ENCODE data around the gene PAPPA2.

The PAPPA2 gene

DNA sequence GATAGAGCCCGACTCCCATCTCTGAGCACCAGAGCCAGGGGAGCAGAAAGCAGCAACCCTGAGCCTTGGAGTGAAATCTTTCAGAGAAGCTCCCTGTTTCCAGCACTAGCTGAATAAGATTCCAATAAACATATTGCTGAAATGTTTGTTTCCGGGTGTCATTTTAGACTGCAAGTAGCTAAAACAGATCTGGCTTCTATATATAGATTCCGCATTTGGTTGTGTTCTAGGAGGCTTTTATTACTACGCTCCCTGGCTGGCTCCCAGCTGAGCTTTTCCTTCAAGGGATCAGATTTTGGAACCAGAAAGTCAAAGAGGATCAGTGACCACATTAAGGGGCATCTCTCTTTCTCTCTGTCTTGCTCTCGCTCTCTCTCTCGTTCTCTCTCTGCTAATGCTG is 88.2 kb downstream of the PAPPA2 start:
- H3K27ac ChIP-seq (ENCODE audit: low read depth, low read length, poor library complexity, severe bottlenecking): no peak overlapping the region
- no peaks in the 10 kb centered on the region; the same call in 1 of the 2 replicates for H3K27me3 ChIP-seq (ENCODE audit: insufficient read depth, low read length)
- no peak overlapping the region for H2AFZ ChIP-seq (ENCODE audit: low read length)
- H3K9me3 ChIP-seq (ENCODE audit: low read length): no peaks in the 10 kb centered on the region
- no peaks in the 10 kb centered on the region for H3K79me2 ChIP-seq (ENCODE audit: insufficient read depth, low read length)
- TF ChIP-seq, protein P1, sequence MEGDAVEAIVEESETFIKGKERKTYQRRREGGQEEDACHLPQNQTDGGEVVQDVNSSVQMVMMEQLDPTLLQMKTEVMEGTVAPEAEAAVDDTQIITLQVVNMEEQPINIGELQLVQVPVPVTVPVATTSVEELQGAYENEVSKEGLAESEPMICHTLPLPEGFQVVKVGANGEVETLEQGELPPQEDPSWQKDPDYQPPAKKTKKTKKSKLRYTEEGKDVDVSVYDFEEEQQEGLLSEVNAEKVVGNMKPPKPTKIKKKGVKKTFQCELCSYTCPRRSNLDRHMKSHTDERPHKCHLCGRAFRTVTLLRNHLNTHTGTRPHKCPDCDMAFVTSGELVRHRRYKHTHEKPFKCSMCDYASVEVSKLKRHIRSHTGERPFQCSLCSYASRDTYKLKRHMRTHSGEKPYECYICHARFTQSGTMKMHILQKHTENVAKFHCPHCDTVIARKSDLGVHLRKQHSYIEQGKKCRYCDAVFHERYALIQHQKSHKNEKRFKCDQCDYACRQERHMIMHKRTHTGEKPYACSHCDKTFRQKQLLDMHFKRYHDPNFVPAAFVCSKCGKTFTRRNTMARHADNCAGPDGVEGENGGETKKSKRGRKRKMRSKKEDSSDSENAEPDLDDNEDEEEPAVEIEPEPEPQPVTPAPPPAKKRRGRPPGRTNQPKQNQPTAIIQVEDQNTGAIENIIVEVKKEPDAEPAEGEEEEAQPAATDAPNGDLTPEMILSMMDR (IDR thresholded peaks at IDR 0.05; ENCODE audit: low read length): no peak
- TF ChIP-seq EZH2 (IDR thresholded peaks at IDR 0.05; ENCODE audit: borderline replicate concordance, low read length): no peak
- no peak overlapping the region for H3K9ac ChIP-seq (ENCODE audit: low read length)
- H3K9me2 ChIP-seq (ENCODE audit: low read depth, low read length): no peaks in the 10 kb centered on the region
- no peaks in the 10 kb centered on the region for H3K4me1 ChIP-seq (ENCODE audit: insufficient read depth, low read length, severe bottlenecking)
- no peaks in the 10 kb centered on the region for H3F3A ChIP-seq (ENCODE audit: insufficient read depth, low read length)
- no peaks in the 10 kb centered on the region for H3K36me3 ChIP-seq (ENCODE audit: insufficient read depth, low read length)
- H3K4me3 ChIP-seq (ENCODE audit: low read depth, low read length, poor library complexity, severe bottlenecking): no peak overlapping the region
- H3K4me2 ChIP-seq (ENCODE audit: low read length): no peak overlapping the region
- H4K20me1 ChIP-seq (ENCODE audit: insufficient read depth, low read length): no peaks in the 10 kb centered on the region

DNA sequence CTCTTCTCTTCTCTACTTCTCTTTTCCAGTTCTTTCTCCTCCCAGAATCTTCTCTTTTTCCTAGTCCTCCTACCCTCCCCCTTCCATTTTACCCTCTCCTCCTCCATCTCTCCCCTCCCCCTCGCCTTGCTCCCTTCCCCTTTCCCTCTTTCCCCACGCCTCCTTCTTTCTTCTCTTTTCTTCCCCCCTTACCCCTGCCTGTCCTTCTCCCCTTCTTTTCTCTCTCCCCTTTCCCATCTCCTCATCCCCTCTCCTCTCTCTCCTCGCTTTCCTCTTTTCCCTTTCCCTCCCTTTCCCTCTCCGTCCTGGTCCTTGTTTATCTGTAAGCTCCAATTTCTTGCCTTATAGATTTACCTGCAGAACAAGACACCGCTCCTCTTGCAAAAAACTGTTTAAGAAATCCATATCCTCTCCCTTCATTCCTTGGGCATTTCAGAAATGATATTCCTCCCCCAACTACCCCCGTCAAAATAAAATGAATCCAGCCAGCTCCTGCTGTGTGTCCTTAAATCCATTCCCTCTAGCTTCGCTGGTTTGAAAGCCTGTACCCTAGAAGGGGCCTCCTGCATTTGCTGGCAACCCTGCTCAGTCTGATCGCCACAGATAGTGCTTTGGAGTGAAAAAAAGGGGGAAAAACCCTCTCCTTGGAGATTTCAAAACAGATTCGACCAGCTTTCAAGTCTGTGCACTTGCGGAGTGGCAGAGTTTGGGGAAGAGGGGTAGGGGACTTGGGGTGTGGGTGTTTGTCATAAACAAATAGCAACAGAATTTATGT is 89.4 kb downstream of the PAPPA2 start:
- Histone ChIP-seq H2AFZ (ENCODE audit: low read length) (no peak overlapping the region), H3K79me2 (ENCODE audit: insufficient read depth, low read length) (no peaks in the 10 kb centered on the region), H3K4me1 (ENCODE audit: insufficient read depth, low read length, severe bottlenecking) (no peaks in the 10 kb centered on the region), H3K9me3 (ENCODE audit: low read length) (no peaks in the 10 kb centered on the region), H3K4me3 (ENCODE audit: low read depth, low read length, poor library complexity, severe bottlenecking) (no peak overlapping the region), H3K27ac (ENCODE audit: low read depth, low read length, poor library complexity, severe bottlenecking) (no peak overlapping the region), H4K20me1 (ENCODE audit: insufficient read depth, low read length) (no peaks in the 10 kb centered on the region), H3K4me2 (ENCODE audit: low read length) (no peak overlapping the region), H3F3A (ENCODE audit: insufficient read depth, low read length) (no peaks in the 10 kb centered on the region), H3K36me3 (ENCODE audit: insufficient read depth, low read length) (no peaks in the 10 kb centered on the region), H3K9ac (ENCODE audit: low read length) (no peak overlapping the region), H3K27me3 (ENCODE audit: insufficient read depth, low read length) (no peaks in the 10 kb centered on the region; the same call in 1 of the 2 replicates), H3K9me2 (ENCODE audit: low read depth, low read length) (no peaks in the 10 kb centered on the region)
- TF ChIP-seq, protein P1 (IDR thresholded peaks at IDR 0.05; ENCODE audit: low read length): no peak
- TF ChIP-seq EZH2 (IDR thresholded peaks at IDR 0.05; ENCODE audit: borderline replicate concordance, low read length): no peak

DNA sequence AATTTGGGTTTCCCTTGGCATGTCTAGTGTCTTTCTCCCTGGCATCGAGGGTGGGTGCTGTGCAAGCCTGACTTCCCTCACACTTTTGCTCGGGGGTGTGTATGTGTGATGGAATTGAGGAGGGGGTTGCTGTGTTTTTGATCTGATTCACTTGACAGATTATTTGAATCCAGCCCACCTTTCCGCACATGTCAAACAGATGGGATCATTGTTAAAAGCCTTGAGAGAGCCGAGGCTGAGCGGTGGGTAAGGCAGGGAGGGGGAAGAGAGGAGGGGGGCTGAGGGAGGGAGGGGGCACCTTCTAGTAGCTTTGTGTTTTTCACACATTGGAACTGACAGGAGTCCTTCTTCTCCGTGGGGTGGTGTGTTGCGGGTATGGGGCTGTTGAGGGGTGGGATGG is 90.0 kb downstream of the PAPPA2 start:
- H3K4me2 ChIP-seq (ENCODE audit: low read length): no peak overlapping the region
- TF ChIP-seq, protein P1 (IDR thresholded peaks at IDR 0.05; ENCODE audit: low read length): no peak
- no peak for TF ChIP-seq EZH2 (IDR thresholded peaks at IDR 0.05; ENCODE audit: borderline replicate concordance, low read length)
- no peaks in the 10 kb centered on the region for H3F3A ChIP-seq (ENCODE audit: insufficient read depth, low read length)
- H3K9me2 ChIP-seq (ENCODE audit: low read depth, low read length): no peaks in the 10 kb centered on the region
- H3K4me1 ChIP-seq (ENCODE audit: insufficient read depth, low read length, severe bottlenecking): no peaks in the 10 kb centered on the region
- H3K36me3 ChIP-seq (ENCODE audit: insufficient read depth, low read length): no peaks in the 10 kb centered on the region
- H3K4me3 ChIP-seq (ENCODE audit: low read depth, low read length, poor library complexity, severe bottlenecking): no peak overlapping the region
- no peaks in the 10 kb centered on the region for H3K9me3 ChIP-seq (ENCODE audit: low read length)
- no peaks in the 10 kb centered on the region; the same call in 1 of the 2 replicates for H3K27me3 ChIP-seq (ENCODE audit: insufficient read depth, low read length)
- no peaks in the 10 kb centered on the region for H4K20me1 ChIP-seq (ENCODE audit: insufficient read depth, low read length)
- no peak overlapping the region for H2AFZ ChIP-seq (ENCODE audit: low read length)
- H3K27ac ChIP-seq (ENCODE audit: low read depth, low read length, poor library complexity, severe bottlenecking): no peak overlapping the region
- H3K9ac ChIP-seq (ENCODE audit: low read length): no peak overlapping the region
- H3K79me2 ChIP-seq (ENCODE audit: insufficient read depth, low read length): no peaks in the 10 kb centered on the region
